ENCODE results near the gene CEP76. TPM values are rescaled to one million over a fixed set of nuclear protein-coding genes. Genes with fewer than 3 reads are reported as not detected.

Gene CEP76
- total and polyA plus RNA-seq, 8 donors: 5.2 to 12.7 (median 11.3) TPM

DNA sequence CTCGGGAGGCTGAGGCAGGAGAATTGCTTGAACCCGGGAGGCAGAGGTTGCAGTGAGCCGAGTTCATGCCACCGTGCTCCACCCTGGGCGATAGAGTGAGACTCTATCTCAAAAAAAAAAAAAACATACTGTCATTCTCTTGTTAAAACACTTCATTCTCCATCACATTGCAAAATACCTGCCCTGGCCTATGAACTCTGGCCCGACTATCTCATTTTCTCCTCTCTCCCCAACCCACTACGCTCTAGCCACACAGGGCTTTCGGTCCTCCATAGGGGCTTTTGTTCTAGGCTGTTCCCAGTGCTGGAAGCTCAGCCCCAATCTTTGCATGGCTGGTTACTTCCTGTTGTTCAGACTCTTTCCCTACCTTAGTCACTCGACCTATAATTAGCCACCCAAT, 10.3 kb downstream of the CEP76 start:
- peaks cover 0 to 16% of the 10 kb centered on the region in 2 donors for H3K36me3 ChIP-seq
- no peaks in the 10 kb centered on the region for H3K9me3 ChIP-seq
- intact Hi-C loops (cut with DNase I): no loop called here

DNA sequence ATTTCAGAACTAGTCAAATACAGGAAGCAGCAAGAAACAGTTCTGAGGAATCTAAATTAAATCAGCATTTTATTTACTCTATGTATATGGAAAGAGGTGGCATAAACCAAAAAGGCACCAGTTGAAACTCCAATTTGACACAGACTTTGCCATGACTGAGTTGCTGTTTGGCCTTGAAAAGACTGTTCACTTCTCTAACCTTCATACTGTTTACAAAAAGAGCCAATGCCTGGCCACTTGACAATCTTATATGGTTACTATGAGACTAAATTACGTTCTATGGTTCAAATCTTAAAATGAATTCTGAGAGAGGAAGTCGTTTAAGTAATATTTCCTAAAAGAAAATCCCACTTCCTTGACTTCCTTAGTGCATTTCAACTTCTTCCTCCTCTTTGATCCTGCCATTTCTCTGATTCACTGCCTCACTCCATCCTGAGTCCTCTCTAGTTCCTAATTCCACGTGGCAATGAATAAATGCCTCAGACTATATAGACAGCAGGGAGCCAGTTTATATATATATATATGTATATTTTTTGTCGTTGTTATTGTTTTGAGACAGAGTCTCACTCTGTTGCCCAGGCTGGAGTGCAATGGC, 13.2 kb downstream of the CEP76 start:
- Histone ChIP-seq H3K27me3 (no peaks in the 10 kb centered on the region), H3K27ac (no peak overlapping the region), H3K4me3 (no peak overlapping the region), H3K9me3 (no peaks in the 10 kb centered on the region), H3K4me1 (no peaks in the 10 kb centered on the region), H3K36me3 (peaks cover 0 to 21% of the 10 kb centered on the region in 2 donors)
- DNase-seq (no peak), ATAC-seq (no peak)
- intact Hi-C loops (cut with DNase I): no loop called here
- TF ChIP-seq, protein P1, sequence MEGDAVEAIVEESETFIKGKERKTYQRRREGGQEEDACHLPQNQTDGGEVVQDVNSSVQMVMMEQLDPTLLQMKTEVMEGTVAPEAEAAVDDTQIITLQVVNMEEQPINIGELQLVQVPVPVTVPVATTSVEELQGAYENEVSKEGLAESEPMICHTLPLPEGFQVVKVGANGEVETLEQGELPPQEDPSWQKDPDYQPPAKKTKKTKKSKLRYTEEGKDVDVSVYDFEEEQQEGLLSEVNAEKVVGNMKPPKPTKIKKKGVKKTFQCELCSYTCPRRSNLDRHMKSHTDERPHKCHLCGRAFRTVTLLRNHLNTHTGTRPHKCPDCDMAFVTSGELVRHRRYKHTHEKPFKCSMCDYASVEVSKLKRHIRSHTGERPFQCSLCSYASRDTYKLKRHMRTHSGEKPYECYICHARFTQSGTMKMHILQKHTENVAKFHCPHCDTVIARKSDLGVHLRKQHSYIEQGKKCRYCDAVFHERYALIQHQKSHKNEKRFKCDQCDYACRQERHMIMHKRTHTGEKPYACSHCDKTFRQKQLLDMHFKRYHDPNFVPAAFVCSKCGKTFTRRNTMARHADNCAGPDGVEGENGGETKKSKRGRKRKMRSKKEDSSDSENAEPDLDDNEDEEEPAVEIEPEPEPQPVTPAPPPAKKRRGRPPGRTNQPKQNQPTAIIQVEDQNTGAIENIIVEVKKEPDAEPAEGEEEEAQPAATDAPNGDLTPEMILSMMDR (IDR thresholded peaks at IDR 0.05): no peak

More for the DNA sequence above, 10.3 kb downstream of the CEP76 start:
- no peak overlapping the region for H3K27ac ChIP-seq
- DNase-seq: no peak
- no peak overlapping the region for H3K4me3 ChIP-seq
- H3K27me3 ChIP-seq: no peaks in the 10 kb centered on the region
- TF ChIP-seq, protein P1 (IDR thresholded peaks at IDR 0.05): no peak
- no peaks in the 10 kb centered on the region for H3K4me1 ChIP-seq
- no peak for ATAC-seq

DNA sequence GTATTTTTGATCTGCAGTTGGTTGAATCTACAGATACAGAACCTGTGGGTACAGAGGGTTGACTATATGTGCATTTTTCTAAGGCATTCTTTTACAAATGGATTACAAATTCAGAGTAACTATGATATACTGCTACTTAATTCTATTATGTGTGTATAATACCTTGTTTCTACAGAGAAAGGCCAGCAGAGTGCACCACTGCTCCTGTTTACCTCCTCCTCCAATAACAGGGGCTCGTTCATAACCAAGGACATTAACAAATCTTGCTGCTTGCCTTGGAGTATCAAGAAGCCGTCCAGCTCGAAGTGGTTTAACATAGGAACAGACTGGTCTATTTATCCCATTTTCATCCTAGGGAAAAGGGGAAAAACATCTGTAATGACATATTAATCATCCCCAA, 16.4 kb downstream of the CEP76 start:
- no peaks in the 10 kb centered on the region for H3K4me1 ChIP-seq
- no peaks in the 10 kb centered on the region for H3K27me3 ChIP-seq
- intact Hi-C loops (cut with DNase I): no loop called here
- peaks cover 0 to 22% of the 10 kb centered on the region in 2 donors for H3K36me3 ChIP-seq
- no peaks in the 10 kb centered on the region for H3K9me3 ChIP-seq
- no peak overlapping the region for H3K27ac ChIP-seq
- DNase-seq (no peak), ATAC-seq (no peak)
- H3K4me3 ChIP-seq: no peak overlapping the region
- TF ChIP-seq, protein P1 (IDR thresholded peaks at IDR 0.05): no peak

DNA sequence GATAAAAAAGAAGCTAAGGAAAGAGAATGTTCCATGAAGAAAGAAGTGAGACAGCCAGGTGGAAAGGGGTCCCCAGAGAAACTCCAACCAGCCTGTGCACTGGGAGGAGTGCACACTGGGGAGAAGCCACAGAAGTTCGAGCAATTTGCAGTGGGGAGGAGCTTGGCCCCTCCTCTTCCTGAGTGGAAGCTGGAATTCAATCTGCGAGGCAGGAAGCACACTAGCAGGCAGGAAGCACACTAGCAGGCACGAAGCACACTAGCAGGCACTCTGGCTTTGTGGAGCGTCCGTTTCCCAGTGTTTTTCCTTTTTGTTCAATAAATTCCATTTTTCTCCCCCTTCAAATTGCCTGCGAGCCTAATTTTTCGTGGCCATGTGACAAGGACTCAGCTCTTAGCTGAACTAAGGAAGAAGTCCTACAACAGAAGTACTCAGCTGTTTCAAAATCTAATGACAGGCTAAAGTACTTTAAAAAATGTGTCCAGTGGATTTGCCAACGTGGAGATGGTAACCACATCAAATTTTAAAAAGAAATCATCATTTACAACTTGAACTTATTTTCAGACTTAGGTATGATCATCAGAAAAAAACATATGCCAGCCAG, 23.2 kb downstream of the CEP76 start:
- peak in 2 of 4 donors; percentile 30 to 64 for DNase-seq

DNA sequence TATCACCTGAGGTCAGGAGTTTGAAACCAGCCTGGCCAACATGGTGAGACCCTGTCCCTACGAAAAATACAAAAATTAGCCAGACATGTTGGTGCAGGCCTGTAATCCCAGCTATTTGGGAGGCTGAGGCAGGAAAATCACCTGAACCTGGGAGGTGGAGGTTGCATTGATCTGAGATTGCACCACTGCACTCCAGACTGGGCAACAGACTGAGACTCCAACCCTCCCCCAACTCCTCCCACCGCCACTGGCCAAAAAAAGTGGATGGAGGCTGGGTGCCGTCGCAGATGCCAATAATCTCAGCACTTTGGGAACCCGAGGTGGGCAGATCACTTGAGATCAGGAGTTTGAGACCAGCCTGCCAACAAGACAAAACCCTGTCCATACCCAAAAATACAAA, 34.5 kb downstream of the CEP76 start:
- intact Hi-C loops (cut with DNase I): loop anchor here in 1 of 2 donors (10.0 kb wide), 1 partner anchor 283 kb away; no protein-coding TSS in a partner anchor
- no peak for ATAC-seq
- no peaks in the 10 kb centered on the region for H3K4me1 ChIP-seq
- H3K27ac ChIP-seq: no peak overlapping the region
- H3K36me3 ChIP-seq: peaks cover 0 to 17% of the 10 kb centered on the region in 2 donors
- no peak for DNase-seq
- TF ChIP-seq, protein P1 (IDR thresholded peaks at IDR 0.05): no peak
- H3K4me3 ChIP-seq: no peak overlapping the region
- no peaks in the 10 kb centered on the region for H3K27me3 ChIP-seq
- H3K9me3 ChIP-seq: no peaks in the 10 kb centered on the region

More for the DNA sequence above, 23.2 kb downstream of the CEP76 start:
- intact Hi-C loops (cut with DNase I): no loop called here
- peak; percentile 99 for ATAC-seq
- H3K9me3 ChIP-seq: no peaks in the 10 kb centered on the region
- H3K27me3 ChIP-seq: no peaks in the 10 kb centered on the region
- H3K27ac ChIP-seq: peak overlapping the region; percentile 73 to 81
- TF ChIP-seq, protein P1 (IDR thresholded peaks at IDR 0.05): no peak
- peaks cover 9 to 14% of the 10 kb centered on the region in 2 donors for H3K4me1 ChIP-seq
- peaks cover 0 to 37% of the 10 kb centered on the region in 2 donors for H3K36me3 ChIP-seq
- peak overlapping the region in 1 of 2 donors; percentile 13 for H3K4me3 ChIP-seq
